ENCODE measurements around the gene ARHGAP42.
A peak's percentile ranks its signal among the peaks of the same experiment; 100 is the strongest.

Gene ARHGAP42, protein sequence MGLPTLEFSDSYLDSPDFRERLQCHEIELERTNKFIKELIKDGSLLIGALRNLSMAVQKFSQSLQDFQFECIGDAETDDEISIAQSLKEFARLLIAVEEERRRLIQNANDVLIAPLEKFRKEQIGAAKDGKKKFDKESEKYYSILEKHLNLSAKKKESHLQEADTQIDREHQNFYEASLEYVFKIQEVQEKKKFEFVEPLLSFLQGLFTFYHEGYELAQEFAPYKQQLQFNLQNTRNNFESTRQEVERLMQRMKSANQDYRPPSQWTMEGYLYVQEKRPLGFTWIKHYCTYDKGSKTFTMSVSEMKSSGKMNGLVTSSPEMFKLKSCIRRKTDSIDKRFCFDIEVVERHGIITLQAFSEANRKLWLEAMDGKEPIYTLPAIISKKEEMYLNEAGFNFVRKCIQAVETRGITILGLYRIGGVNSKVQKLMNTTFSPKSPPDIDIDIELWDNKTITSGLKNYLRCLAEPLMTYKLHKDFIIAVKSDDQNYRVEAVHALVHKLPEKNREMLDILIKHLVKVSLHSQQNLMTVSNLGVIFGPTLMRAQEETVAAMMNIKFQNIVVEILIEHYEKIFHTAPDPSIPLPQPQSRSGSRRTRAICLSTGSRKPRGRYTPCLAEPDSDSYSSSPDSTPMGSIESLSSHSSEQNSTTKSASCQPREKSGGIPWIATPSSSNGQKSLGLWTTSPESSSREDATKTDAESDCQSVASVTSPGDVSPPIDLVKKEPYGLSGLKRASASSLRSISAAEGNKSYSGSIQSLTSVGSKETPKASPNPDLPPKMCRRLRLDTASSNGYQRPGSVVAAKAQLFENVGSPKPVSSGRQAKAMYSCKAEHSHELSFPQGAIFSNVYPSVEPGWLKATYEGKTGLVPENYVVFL
- long read RNA-seq, result 0 reads

- Histone ChIP-seq H3K27me3 (ENCODE audit: insufficient read depth, poor library complexity, severe bottlenecking) (peaks cover 5% of the 10 kb centered on the region), H3K27ac (replicated peaks) (no peak within 1 kb of the TSS), H3K4me3 (replicated peaks; ENCODE audit: insufficient read depth, low read length) (peak within 1 kb of the TSS; percentile 38)
- peak; percentile 8 to 30 for DNase-seq (ENCODE audit: low read depth in 1 of 2, low spot score in 1 of 2)
- TF ChIP-seq GABPA (IDR thresholded peaks at IDR 0.05; ENCODE audit: low read depth), result peak; percentile 48; the same call in 1 of the 2 replicates
- TF ChIP-seq, protein P1, sequence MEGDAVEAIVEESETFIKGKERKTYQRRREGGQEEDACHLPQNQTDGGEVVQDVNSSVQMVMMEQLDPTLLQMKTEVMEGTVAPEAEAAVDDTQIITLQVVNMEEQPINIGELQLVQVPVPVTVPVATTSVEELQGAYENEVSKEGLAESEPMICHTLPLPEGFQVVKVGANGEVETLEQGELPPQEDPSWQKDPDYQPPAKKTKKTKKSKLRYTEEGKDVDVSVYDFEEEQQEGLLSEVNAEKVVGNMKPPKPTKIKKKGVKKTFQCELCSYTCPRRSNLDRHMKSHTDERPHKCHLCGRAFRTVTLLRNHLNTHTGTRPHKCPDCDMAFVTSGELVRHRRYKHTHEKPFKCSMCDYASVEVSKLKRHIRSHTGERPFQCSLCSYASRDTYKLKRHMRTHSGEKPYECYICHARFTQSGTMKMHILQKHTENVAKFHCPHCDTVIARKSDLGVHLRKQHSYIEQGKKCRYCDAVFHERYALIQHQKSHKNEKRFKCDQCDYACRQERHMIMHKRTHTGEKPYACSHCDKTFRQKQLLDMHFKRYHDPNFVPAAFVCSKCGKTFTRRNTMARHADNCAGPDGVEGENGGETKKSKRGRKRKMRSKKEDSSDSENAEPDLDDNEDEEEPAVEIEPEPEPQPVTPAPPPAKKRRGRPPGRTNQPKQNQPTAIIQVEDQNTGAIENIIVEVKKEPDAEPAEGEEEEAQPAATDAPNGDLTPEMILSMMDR (IDR thresholded peaks at IDR 0.05; ENCODE audit: insufficient read depth, low read length), result no peak
These were observed at the start of gene ARHGAP42 for GRCh38 chr11:100687054-100687629. ARHGAP42 (plus strand) TSS chr11:100687288; CDS start chr11:100687679, 391 bp downstream.

GRCh38 chr11:100637706-100638105 is 49.4 kb upstream of the ARHGAP42 start:
- no peak overlapping the region for H3K4me3 ChIP-seq (replicated peaks; ENCODE audit: insufficient read depth, low read length)
- TF ChIP-seq GABPA (IDR thresholded peaks at IDR 0.05; ENCODE audit: low read depth), result no peak
- no peak for DNase-seq (ENCODE audit: low read depth in 1 of 2, low spot score in 1 of 2)
- H3K27ac ChIP-seq (replicated peaks), result no peak overlapping the region
- no peaks in the 10 kb centered on the region for H3K27me3 ChIP-seq (ENCODE audit: insufficient read depth, poor library complexity, severe bottlenecking)

- H3K27me3 ChIP-seq (ENCODE audit: insufficient read depth, poor library complexity, severe bottlenecking), result no peaks in the 10 kb centered on the region
- DNase-seq (ENCODE audit: low read depth in 1 of 2, low spot score in 1 of 2), result no peak
- TF ChIP-seq, protein P1 (IDR thresholded peaks at IDR 0.05; ENCODE audit: insufficient read depth, low read length), result no peak
- TF ChIP-seq, protein P2, sequence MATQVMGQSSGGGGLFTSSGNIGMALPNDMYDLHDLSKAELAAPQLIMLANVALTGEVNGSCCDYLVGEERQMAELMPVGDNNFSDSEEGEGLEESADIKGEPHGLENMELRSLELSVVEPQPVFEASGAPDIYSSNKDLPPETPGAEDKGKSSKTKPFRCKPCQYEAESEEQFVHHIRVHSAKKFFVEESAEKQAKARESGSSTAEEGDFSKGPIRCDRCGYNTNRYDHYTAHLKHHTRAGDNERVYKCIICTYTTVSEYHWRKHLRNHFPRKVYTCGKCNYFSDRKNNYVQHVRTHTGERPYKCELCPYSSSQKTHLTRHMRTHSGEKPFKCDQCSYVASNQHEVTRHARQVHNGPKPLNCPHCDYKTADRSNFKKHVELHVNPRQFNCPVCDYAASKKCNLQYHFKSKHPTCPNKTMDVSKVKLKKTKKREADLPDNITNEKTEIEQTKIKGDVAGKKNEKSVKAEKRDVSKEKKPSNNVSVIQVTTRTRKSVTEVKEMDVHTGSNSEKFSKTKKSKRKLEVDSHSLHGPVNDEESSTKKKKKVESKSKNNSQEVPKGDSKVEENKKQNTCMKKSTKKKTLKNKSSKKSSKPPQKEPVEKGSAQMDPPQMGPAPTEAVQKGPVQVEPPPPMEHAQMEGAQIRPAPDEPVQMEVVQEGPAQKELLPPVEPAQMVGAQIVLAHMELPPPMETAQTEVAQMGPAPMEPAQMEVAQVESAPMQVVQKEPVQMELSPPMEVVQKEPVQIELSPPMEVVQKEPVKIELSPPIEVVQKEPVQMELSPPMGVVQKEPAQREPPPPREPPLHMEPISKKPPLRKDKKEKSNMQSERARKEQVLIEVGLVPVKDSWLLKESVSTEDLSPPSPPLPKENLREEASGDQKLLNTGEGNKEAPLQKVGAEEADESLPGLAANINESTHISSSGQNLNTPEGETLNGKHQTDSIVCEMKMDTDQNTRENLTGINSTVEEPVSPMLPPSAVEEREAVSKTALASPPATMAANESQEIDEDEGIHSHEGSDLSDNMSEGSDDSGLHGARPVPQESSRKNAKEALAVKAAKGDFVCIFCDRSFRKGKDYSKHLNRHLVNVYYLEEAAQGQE (IDR thresholded peaks at IDR 0.05; ENCODE audit: insufficient replicate concordance, low read depth), result no peak
- TF ChIP-seq GABPA (IDR thresholded peaks at IDR 0.05; ENCODE audit: low read depth) (no peak), SPI1 (IDR thresholded peaks at IDR 0.05; ENCODE audit: borderline replicate concordance, low read depth) (no peak), POLR2AphosphoS5 (IDR thresholded peaks at IDR 0.05; ENCODE audit: low read depth) (no peak)
- no peak overlapping the region for H3K4me3 ChIP-seq (replicated peaks; ENCODE audit: insufficient read depth, low read length)
- no peak overlapping the region for H3K27ac ChIP-seq (replicated peaks)
These were observed 48.4 kb upstream of the ARHGAP42 start for GRCh38 chr11:100638648-100639047.

- no peak overlapping the region for H3K4me3 ChIP-seq (replicated peaks; ENCODE audit: insufficient read depth, low read length)
- TF ChIP-seq, protein P2 (IDR thresholded peaks at IDR 0.05; ENCODE audit: insufficient replicate concordance, low read depth), result no peak
- TF ChIP-seq GABPA (IDR thresholded peaks at IDR 0.05; ENCODE audit: low read depth) (no peak), POLR2AphosphoS5 (IDR thresholded peaks at IDR 0.05; ENCODE audit: low read depth) (no peak), SPI1 (IDR thresholded peaks at IDR 0.05; ENCODE audit: borderline replicate concordance, low read depth) (no peak)
- TF ChIP-seq, protein P1 (IDR thresholded peaks at IDR 0.05; ENCODE audit: insufficient read depth, low read length), result no peak
- no peak overlapping the region for H3K27ac ChIP-seq (replicated peaks)
- no peak for DNase-seq (ENCODE audit: low read depth in 1 of 2, low spot score in 1 of 2)
- no peaks in the 10 kb centered on the region for H3K27me3 ChIP-seq (ENCODE audit: insufficient read depth, poor library complexity, severe bottlenecking)
These were observed 47.9 kb upstream of the ARHGAP42 start for GRCh38 chr11:100639140-100639539.

All from HL-60 (cell line).